HEK293 (cell line): ENCODE results near the gene BTAF1.

Experiments used
- BCL11B ChIP-seq: fragments of 450-650 bp; formaldehyde crosslinking; IDR thresholded peaks from 2 replicates; pipeline ENCODE4 v1.5.1; 2016; ENCODE audit warnings: low read depth, missing biosample characterization, missing genetic modification characterization
- GFI1B ChIP-seq: fragments of 450-650 bp; formaldehyde crosslinking; IDR thresholded peaks from 2 replicates; pipeline ENCODE4 v1.5.1; 2016; ENCODE audit warnings: missing biosample characterization, missing genetic modification characterization
- KLF16 ChIP-seq: fragments of 450-650 bp; formaldehyde crosslinking; IDR thresholded peaks from 2 replicates; pipeline ENCODE4 v1.5.1; 2017; ENCODE audit warnings: missing biosample characterization, missing genetic modification characterization
- KLF8 ChIP-seq: fragments of 450-650 bp; formaldehyde crosslinking; IDR thresholded peaks from 2 replicates; pipeline ENCODE4 v1.5.1; 2016; ENCODE audit warnings: missing biosample characterization, missing genetic modification characterization
- PRDM1 ChIP-seq: fragments of 450-650 bp; formaldehyde crosslinking; IDR thresholded peaks from 2 replicates; pipeline ENCODE4; 2016; ENCODE audit warnings: missing biosample characterization, missing genetic modification characterization
- SCRT1 ChIP-seq: fragments of 450-650 bp; formaldehyde crosslinking; IDR thresholded peaks from 2 replicates; pipeline ENCODE4 v1.5.1; 2016; ENCODE audit warnings: missing biosample characterization, missing genetic modification characterization, borderline replicate concordance
- ZBTB8A ChIP-seq: fragments of 450-650 bp; formaldehyde crosslinking; IDR thresholded peaks from 2 replicates; pipeline ENCODE4 v1.5.1; 2016; ENCODE audit warnings: missing biosample characterization, missing genetic modification characterization
- ZEB2 ChIP-seq: fragments of 450-650 bp; formaldehyde crosslinking; IDR thresholded peaks from 2 replicates; pipeline ENCODE4 v1.5.1; 2016; ENCODE audit warnings: missing biosample characterization, missing genetic modification characterization
- ZFP37 ChIP-seq: fragments of 450-650 bp; formaldehyde crosslinking; IDR thresholded peaks from 2 replicates; pipeline ENCODE4 v1.5.1; 2016; ENCODE audit warnings: missing biosample characterization, missing genetic modification characterization
- ZFP41 ChIP-seq: fragments of 450-650 bp; formaldehyde crosslinking; IDR thresholded peaks from 2 replicates; pipeline ENCODE4 v1.5.1; 2016; ENCODE audit warnings: missing biosample characterization, missing genetic modification characterization, borderline replicate concordance
- ZIC2 ChIP-seq: fragments of 450-650 bp; formaldehyde crosslinking; IDR thresholded peaks from 2 replicates; pipeline ENCODE4 v1.5.1; 2016; ENCODE audit warnings: missing biosample characterization, missing genetic modification characterization
- ZNF2 ChIP-seq: fragments of 450-650 bp; formaldehyde crosslinking; IDR thresholded peaks from 2 replicates; pipeline ENCODE4 v1.5.1; 2016; ENCODE audit warnings: missing biosample characterization, missing genetic modification characterization
- ZNF324 ChIP-seq: fragments of 450-650 bp; formaldehyde crosslinking; IDR thresholded peaks from 2 replicates; pipeline ENCODE4 v1.5.1; 2016; ENCODE audit warnings: missing biosample characterization, missing genetic modification characterization
- ZNF335 ChIP-seq: fragments of 450-650 bp; formaldehyde crosslinking; conservative IDR thresholded peaks from 2 replicates; pipeline ENCODE4 v1.5.1; 2016; ENCODE audit warnings: missing biosample characterization, missing genetic modification characterization
- ZNF341 ChIP-seq: fragments of 450-650 bp; formaldehyde crosslinking; IDR thresholded peaks from 2 replicates; pipeline ENCODE4; 2016; ENCODE audit warnings: low read depth, missing biosample characterization, missing genetic modification characterization
- ZNF423 ChIP-seq: fragments of 450-650 bp; formaldehyde crosslinking; IDR thresholded peaks from 2 replicates; pipeline ENCODE4 v1.5.1; 2016; ENCODE audit warnings: missing biosample characterization, missing genetic modification characterization
- ZNF501 ChIP-seq: fragments of 450-650 bp; formaldehyde crosslinking; IDR thresholded peaks from 2 replicates; pipeline ENCODE4 v1.5.1; 2016; ENCODE audit warnings: missing biosample characterization, missing genetic modification characterization
- ZNF561 ChIP-seq: fragments of 450-650 bp; IDR thresholded peaks from 2 replicates; pipeline ENCODE4 v1.5.1; 2018; ENCODE audit warnings: missing biosample characterization, missing genetic modification characterization, borderline replicate concordance
- ZNF600 ChIP-seq: fragments of 450-650 bp; formaldehyde crosslinking; IDR thresholded peaks from 2 replicates; pipeline ENCODE4 v1.5.1; 2016; ENCODE audit warnings: missing biosample characterization, missing genetic modification characterization
- ZNF660 ChIP-seq: fragments of 450-650 bp; IDR thresholded peaks from 2 replicates; pipeline ENCODE4 v1.5.1; 2018; ENCODE audit warnings: missing biosample characterization, mild to moderate bottlenecking, missing genetic modification characterization
- ZNF785 ChIP-seq: fragments of 450-650 bp; formaldehyde crosslinking; IDR thresholded peaks from 2 replicates; pipeline ENCODE4 v1.5.1; 2016; ENCODE audit warnings: missing biosample characterization, missing genetic modification characterization
- TF ChIP-seq, protein P1 (sequence below): fragments of 450-650 bp; formaldehyde crosslinking; IDR thresholded peaks from 2 replicates; pipeline ENCODE4 v1.5.1; 2016; ENCODE audit warnings: missing biosample characterization, missing genetic modification characterization
- TF ChIP-seq, protein P2 (sequence below): fragments of 450-650 bp; formaldehyde crosslinking; IDR thresholded peaks from 2 replicates; pipeline ENCODE4 v1.5.1; 2017; ENCODE audit warnings: missing biosample characterization, missing genetic modification characterization
- TF ChIP-seq, protein P3 (sequence below): fragments of 450-650 bp; formaldehyde crosslinking; IDR thresholded peaks from 2 replicates; pipeline ENCODE4 v1.5.1; 2016; ENCODE audit warnings: missing biosample characterization, missing genetic modification characterization
- TF ChIP-seq, protein P4 (sequence below): sonication (generic); formaldehyde crosslinking; IDR thresholded peaks from 2 replicates; pipeline ENCODE4 v1.8.1; 2022; ENCODE audit warnings: mild to moderate bottlenecking, moderate library complexity, missing genetic modification reagents
- TF ChIP-seq, protein P5 (sequence below): fragments of 450-650 bp; formaldehyde crosslinking; IDR thresholded peaks from 2 replicates; pipeline ENCODE4 v1.5.1; 2016; ENCODE audit warnings: missing biosample characterization, missing genetic modification characterization
- TF ChIP-seq, protein P6 (sequence below): fragments of 450-650 bp; formaldehyde crosslinking; IDR thresholded peaks from 2 replicates; pipeline ENCODE4 v1.5.1; 2017; ENCODE audit warnings: missing biosample characterization, missing genetic modification characterization

The BTAF1 gene

DNA sequence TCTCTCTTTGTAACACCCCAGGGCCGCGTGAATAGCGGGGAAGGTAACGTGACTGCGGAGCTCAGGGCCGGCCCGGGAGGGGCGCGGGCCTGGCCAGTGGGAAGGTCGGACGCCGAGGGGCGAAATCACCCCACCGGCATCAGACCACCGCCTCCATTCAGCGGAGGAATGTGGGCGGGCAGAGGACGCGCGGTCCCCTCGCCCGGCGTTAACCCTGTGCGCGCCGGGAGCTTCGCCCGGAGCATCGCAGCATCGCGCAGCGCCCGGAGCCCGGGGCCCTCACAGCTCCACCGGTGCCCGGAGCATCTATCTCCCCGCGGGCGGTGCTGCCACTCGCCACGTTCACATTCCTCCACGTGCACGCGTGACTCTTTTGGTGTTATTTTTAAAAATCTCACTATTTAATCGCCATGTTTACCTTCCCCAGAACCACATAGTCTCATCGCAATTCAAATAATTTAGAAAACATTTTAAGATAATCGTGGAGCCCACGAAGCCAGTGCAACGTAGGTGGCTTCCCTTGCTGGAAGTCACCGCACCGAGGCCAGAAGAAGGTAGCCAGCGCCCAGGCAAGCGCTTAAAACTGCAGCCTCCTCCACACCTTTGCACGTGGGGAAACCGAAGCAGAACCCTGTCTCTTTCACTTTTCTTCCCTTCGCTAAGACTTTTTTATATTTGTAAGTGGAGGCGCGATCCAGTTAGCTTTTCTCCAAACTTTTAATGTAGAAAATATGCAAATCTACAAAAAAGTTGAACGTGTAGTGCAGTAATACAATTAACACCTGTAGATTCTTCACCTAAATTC, 36.1 kb upstream of the BTAF1 start (continued):
- TF ChIP-seq, protein P1, sequence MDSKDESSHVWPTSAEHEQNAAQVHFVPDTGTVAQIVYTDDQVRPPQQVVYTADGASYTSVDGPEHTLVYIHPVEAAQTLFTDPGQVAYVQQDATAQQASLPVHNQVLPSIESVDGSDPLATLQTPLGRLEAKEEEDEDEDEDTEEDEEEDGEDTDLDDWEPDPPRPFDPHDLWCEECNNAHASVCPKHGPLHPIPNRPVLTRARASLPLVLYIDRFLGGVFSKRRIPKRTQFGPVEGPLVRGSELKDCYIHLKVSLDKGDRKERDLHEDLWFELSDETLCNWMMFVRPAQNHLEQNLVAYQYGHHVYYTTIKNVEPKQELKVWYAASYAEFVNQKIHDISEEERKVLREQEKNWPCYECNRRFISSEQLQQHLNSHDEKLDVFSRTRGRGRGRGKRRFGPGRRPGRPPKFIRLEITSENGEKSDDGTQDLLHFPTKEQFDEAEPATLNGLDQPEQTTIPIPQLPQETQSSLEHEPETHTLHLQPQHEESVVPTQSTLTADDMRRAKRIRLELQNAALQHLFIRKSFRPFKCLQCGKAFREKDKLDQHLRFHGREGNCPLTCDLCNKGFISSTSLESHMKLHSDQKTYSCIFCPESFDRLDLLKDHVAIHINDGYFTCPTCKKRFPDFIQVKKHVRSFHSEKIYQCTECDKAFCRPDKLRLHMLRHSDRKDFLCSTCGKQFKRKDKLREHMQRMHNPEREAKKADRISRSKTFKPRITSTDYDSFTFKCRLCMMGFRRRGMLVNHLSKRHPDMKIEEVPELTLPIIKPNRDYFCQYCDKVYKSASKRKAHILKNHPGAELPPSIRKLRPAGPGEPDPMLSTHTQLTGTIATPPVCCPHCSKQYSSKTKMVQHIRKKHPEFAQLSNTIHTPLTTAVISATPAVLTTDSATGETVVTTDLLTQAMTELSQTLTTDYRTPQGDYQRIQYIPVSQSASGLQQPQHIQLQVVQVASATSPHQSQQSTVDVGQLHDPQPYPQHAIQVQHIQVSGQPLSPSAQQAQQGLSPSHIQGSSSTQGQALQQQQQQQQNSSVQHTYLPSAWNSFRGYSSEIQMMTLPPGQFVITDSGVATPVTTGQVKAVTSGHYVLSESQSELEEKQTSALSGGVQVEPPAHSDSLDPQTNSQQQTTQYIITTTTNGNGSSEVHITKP (tag by site-specific recombination) = peak; percentile 81
- TF ChIP-seq ZNF600 (tag by site-specific recombination) = peak; percentile 45; the same call in 1 of the 2 replicates
- TF ChIP-seq ZBTB8A (tag by site-specific recombination) = peak; percentile 91
- TF ChIP-seq ZFP41 (tag by site-specific recombination) = no peak
- TF ChIP-seq BCL11B (tag by site-specific recombination) = peak; percentile 60; the same call in 1 of the 2 replicates
- TF ChIP-seq, protein P2, sequence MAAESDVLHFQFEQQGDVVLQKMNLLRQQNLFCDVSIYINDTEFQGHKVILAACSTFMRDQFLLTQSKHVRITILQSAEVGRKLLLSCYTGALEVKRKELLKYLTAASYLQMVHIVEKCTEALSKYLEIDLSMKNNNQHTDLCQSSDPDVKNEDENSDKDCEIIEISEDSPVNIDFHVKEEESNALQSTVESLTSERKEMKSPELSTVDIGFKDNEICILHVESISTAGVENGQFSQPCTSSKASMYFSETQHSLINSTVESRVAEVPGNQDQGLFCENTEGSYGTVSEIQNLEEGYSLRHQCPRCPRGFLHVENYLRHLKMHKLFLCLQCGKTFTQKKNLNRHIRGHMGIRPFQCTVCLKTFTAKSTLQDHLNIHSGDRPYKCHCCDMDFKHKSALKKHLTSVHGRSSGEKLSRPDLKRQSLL (tag by site-specific recombination) = no peak
- TF ChIP-seq ZNF660 (tag by site-specific recombination) = peak; percentile 49; the same call in 1 of the 2 replicates
- 0 out of 2 replicates have a peak, but pooled peaks have one; percentile 32 for TF ChIP-seq SCRT1 (tag by site-specific recombination)
- peak; percentile 28; the same call in 1 of the 2 replicates for TF ChIP-seq ZNF324 (tag by site-specific recombination)
- TF ChIP-seq ZNF501 (tag by site-specific recombination) = peak; percentile 83; the same call in 1 of the 2 replicates
- peak; percentile 86; the same call in 1 of the 2 replicates for TF ChIP-seq ZNF561 (tag by site-specific recombination)
- TF ChIP-seq, protein P3, sequence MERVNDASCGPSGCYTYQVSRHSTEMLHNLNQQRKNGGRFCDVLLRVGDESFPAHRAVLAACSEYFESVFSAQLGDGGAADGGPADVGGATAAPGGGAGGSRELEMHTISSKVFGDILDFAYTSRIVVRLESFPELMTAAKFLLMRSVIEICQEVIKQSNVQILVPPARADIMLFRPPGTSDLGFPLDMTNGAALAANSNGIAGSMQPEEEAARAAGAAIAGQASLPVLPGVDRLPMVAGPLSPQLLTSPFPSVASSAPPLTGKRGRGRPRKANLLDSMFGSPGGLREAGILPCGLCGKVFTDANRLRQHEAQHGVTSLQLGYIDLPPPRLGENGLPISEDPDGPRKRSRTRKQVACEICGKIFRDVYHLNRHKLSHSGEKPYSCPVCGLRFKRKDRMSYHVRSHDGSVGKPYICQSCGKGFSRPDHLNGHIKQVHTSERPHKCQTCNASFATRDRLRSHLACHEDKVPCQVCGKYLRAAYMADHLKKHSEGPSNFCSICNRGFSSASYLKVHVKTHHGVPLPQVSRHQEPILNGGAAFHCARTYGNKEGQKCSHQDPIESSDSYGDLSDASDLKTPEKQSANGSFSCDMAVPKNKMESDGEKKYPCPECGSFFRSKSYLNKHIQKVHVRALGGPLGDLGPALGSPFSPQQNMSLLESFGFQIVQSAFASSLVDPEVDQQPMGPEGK (tag by site-specific recombination) = peak; percentile 91; the same call in 1 of the 2 replicates
- TF ChIP-seq, protein P4, sequence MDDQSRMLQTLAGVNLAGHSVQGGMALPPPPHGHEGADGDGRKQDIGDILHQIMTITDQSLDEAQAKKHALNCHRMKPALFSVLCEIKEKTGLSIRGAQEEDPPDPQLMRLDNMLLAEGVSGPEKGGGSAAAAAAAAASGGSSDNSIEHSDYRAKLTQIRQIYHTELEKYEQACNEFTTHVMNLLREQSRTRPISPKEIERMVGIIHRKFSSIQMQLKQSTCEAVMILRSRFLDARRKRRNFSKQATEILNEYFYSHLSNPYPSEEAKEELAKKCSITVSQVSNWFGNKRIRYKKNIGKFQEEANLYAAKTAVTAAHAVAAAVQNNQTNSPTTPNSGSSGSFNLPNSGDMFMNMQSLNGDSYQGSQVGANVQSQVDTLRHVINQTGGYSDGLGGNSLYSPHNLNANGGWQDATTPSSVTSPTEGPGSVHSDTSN = peak; percentile 57; the same call in 1 of the 2 replicates
- peak; percentile 91 for TF ChIP-seq ZFP37 (tag by site-specific recombination)
- TF ChIP-seq, protein P5, sequence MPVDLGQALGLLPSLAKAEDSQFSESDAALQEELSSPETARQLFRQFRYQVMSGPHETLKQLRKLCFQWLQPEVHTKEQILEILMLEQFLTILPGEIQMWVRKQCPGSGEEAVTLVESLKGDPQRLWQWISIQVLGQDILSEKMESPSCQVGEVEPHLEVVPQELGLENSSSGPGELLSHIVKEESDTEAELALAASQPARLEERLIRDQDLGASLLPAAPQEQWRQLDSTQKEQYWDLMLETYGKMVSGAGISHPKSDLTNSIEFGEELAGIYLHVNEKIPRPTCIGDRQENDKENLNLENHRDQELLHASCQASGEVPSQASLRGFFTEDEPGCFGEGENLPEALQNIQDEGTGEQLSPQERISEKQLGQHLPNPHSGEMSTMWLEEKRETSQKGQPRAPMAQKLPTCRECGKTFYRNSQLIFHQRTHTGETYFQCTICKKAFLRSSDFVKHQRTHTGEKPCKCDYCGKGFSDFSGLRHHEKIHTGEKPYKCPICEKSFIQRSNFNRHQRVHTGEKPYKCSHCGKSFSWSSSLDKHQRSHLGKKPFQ (tag by site-specific recombination) = 0 out of 2 replicates have a peak, but pooled peaks have one; percentile 34
- TF ChIP-seq PRDM1 = peak; percentile 74
- TF ChIP-seq KLF16 (tag by site-specific recombination) = peak; percentile 69
- peak; percentile 49 for TF ChIP-seq ZNF341 (tag by site-specific recombination)
- peak; percentile 94 for TF ChIP-seq ZEB2
- TF ChIP-seq ZNF785 (tag by site-specific recombination) = no peak
- TF ChIP-seq, protein P6, sequence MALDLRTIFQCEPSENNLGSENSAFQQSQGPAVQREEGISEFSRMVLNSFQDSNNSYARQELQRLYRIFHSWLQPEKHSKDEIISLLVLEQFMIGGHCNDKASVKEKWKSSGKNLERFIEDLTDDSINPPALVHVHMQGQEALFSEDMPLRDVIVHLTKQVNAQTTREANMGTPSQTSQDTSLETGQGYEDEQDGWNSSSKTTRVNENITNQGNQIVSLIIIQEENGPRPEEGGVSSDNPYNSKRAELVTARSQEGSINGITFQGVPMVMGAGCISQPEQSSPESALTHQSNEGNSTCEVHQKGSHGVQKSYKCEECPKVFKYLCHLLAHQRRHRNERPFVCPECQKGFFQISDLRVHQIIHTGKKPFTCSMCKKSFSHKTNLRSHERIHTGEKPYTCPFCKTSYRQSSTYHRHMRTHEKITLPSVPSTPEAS = 0 out of 2 replicates have a peak, but pooled peaks have one; percentile 13
- TF ChIP-seq GFI1B (tag by site-specific recombination) = no peak
- TF ChIP-seq ZIC2 (tag by site-specific recombination) = peak; percentile 59
- peak; percentile 64; the same call in 1 of the 2 replicates for TF ChIP-seq KLF8
- peak; percentile 95 for TF ChIP-seq ZNF335 (tag by site-specific recombination)
- peak; percentile 45; the same call in 1 of the 2 replicates for TF ChIP-seq ZNF2
- peak; percentile 46; the same call in 1 of the 2 replicates for TF ChIP-seq ZNF423 (tag by site-specific recombination)
